K562 (cell line): ENCODE data around the gene ESR2. TPM values are rescaled to one million over a fixed set of nuclear protein-coding genes. Genes with fewer than 3 reads are reported as not detected.

Experiments
- ATAC-seq: fragments of 200-7000 bp; cut with Tn5 transposase; 3 replicates; pipeline ENCODE4 v1.9.1; 2020; ENCODE audit warnings: moderate library complexity
- BruUV-seq: library from RNA; stranded (reverse); fragments of 400-500 nt; replicated peaks from 2 replicates; lab custom pipeline; 2021; lab: Mats Ljungman, UMichigan
- CTCF ChIA-PET: fragments of 300-600 bp; formaldehyde crosslinking; extraction: SDS; loops from one replicate; lab custom pipeline; 2021; ENCODE audit warnings: low intra/inter-chr PET ratio; lab: Yijun Ruan, JAX
- POLR2A ChIA-PET: fragments of 300-600, 350-650 bp; sonication (Branson Sonifier 250); formaldehyde crosslinking; extraction: SDS; loops from one replicate; lab custom pipeline; 2021; ENCODE audit warnings: antibody characterized with exemption, inconsistent platforms; lab: Yijun Ruan, JAX
- DNase-seq, 4 experiments: peaks; one replicate each; pipeline versions ENCODE4 v3.0.0 to v3.0.0-alpha.2; 2011 to 2018; ENCODE audit warnings: low spot score in 3 of 4, mixed read lengths in 3 of 4; ENCODE audit errors: extremely low read depth in 1 of 4
- FAIRE-seq: peaks from 2 replicates; lab custom pipeline; 2011; peaks lifted over from hg19 to GRCh38; lab: Jason Lieb, UNC
- H2AFZ ChIP-seq: 2 replicates; pipeline ENCODE4 v1.6.0; 2011; ENCODE audit warnings: low read depth, low read length, control low read depth, inconsistent platforms
- H3K27ac ChIP-seq: fragments of 200-600 bp; 3 replicates; pipeline ENCODE4 v1.8.0; 2011; ENCODE audit warnings: low read depth, mild to moderate bottlenecking, control low read depth, inconsistent platforms, low read length, moderate library complexity, mixed read lengths; ENCODE audit errors: extremely low read depth
- H3K27me3 ChIP-seq, 2 experiments: fragments of 300-600 bp in 1 of 2; 2 replicates in 1 of 2; 3 replicates in 1 of 2; pipeline versions ENCODE4 v1.6.0 to v1.8.0; 2011; ENCODE audit warnings: inconsistent platforms in 2 of 2, low read length in 2 of 2, mild to moderate bottlenecking in 1 of 2, mixed read lengths in 1 of 2, moderate library complexity in 1 of 2; ENCODE audit not compliant: control insufficient read depth in 2 of 2, insufficient read depth in 2 of 2
- H3K36me3 ChIP-seq: fragments of 300-600 bp; 3 replicates; pipeline ENCODE4 v1.8.0; 2011; ENCODE audit warnings: mild to moderate bottlenecking, low read length, inconsistent platforms; ENCODE audit not compliant: control insufficient read depth, insufficient read depth
- H3K4me1 ChIP-seq, 2 experiments: fragments of 200-600 bp in 1 of 2; replicated peaks in 1 of 2; 2 replicates in 1 of 2; 3 replicates in 1 of 2; pipeline versions ENCODE4 v1.5.1 to v1.8.0; 2011; ENCODE audit warnings: inconsistent platforms in 2 of 2, low read length in 2 of 2, mild to moderate bottlenecking in 1 of 2, mixed read lengths in 1 of 2, moderate library complexity in 1 of 2; ENCODE audit not compliant: control insufficient read depth in 2 of 2, insufficient read depth in 2 of 2
- H3K4me2 ChIP-seq: 2 replicates; pipeline ENCODE4 v1.6.1; 2011; ENCODE audit warnings: low read length, control low read depth, inconsistent platforms, mixed read lengths; ENCODE audit not compliant: insufficient read depth
- H3K4me3 ChIP-seq: fragments of 200-600 bp; sonication (generic), shearing (Covaris generic); 2 replicates; pipeline ENCODE4 v1.5.1; 2016; ENCODE audit warnings: control low read depth, inconsistent platforms
- H3K79me2 ChIP-seq: fragments of 200-600 bp; 3 replicates; pipeline ENCODE4 v1.8.0; 2011; ENCODE audit warnings: low read length, inconsistent platforms; ENCODE audit not compliant: control insufficient read depth, insufficient read depth
- H3K9ac ChIP-seq, 2 experiments: 2 replicates each; pipeline versions ENCODE4 v1.6.0 to v1.6.1; 2011; ENCODE audit warnings: low read depth in 2 of 2, low read length in 2 of 2, control low read depth in 1 of 2, inconsistent platforms in 1 of 2, mild to moderate bottlenecking in 1 of 2, mixed read lengths in 1 of 2; ENCODE audit not compliant: insufficient read depth in 1 of 2
- H3K9me1 ChIP-seq: one replicate; pipeline ENCODE4 v1.6.0; 2011; ENCODE audit warnings: inconsistent platforms, mild to moderate bottlenecking, low read length, moderate library complexity; ENCODE audit not compliant: control insufficient read depth, insufficient read depth
- H3K9me3 ChIP-seq: replicated peaks from 2 replicates; pipeline ENCODE4 v1.5.1; 2011; ENCODE audit warnings: low read depth, low read length, inconsistent platforms; ENCODE audit not compliant: control insufficient read depth, insufficient read depth
- H4K20me1 ChIP-seq: replicated peaks from 2 replicates; pipeline ENCODE4 v1.6.1; 2011; ENCODE audit warnings: low read length, inconsistent platforms, mixed read lengths; ENCODE audit not compliant: control insufficient read depth, insufficient read depth
- CEBPB ChIP-seq: fragments of 450-650 bp; IDR thresholded peaks from 2 replicates; pipeline ENCODE4 v1.6.1; 2016; ENCODE audit warnings: missing genetic modification characterization, missing compliant biosample characterization
- CHD1 ChIP-seq: fragments of 200-600 bp; sonication (generic); IDR thresholded peaks from one replicate; pipeline ENCODE4 v1.6.1; 2012; ENCODE audit warnings: mild to moderate bottlenecking, moderate library complexity, low read length, inconsistent platforms
- DLX4 ChIP-seq: fragments of 250-450 bp; sonication (Bioruptor Pico); IDR thresholded peaks from 2 replicates; pipeline ENCODE4 v1.6.1; 2021; ENCODE audit warnings: mild to moderate bottlenecking
- E4F1 ChIP-seq: fragments of 250-450 bp; sonication (Bioruptor Pico); IDR thresholded peaks from 2 replicates; pipeline ENCODE4 v1.5.0; 2021; ENCODE audit warnings: mild to moderate bottlenecking, borderline replicate concordance
- HINFP ChIP-seq: fragments of 450-650 bp; conservative IDR thresholded peaks from 2 replicates; pipeline ENCODE4 v1.6.1; 2016; ENCODE audit warnings: missing genetic modification characterization, low read depth, mild to moderate bottlenecking, control low read depth, missing compliant biosample characterization
- NCOR1 ChIP-seq: fragments of 450-650 bp; IDR thresholded peaks from 2 replicates; pipeline ENCODE4 v1.6.1; 2016; ENCODE audit warnings: mild to moderate bottlenecking, moderate library complexity
- RB1 ChIP-seq: fragments of 450-650 bp; IDR thresholded peaks from 2 replicates; pipeline ENCODE4 v1.6.1; 2017; ENCODE audit warnings: low read depth, mild to moderate bottlenecking
- RCOR1 ChIP-seq, 2 experiments: IDR thresholded peaks; 2 replicates each; pipeline ENCODE4 v1.6.1; 2012; ENCODE audit warnings: low read depth in 2 of 2, low read length in 2 of 2, borderline replicate concordance in 1 of 2, improper control_type of control experiment in 1 of 2
- ZFP91 ChIP-seq: sonication (generic); formaldehyde crosslinking; IDR thresholded peaks from 2 replicates; pipeline ENCODE4 v1.8.0; 2022; ENCODE audit warnings: mild to moderate bottlenecking, missing genetic modification reagents
- ZKSCAN3 ChIP-seq: fragments of 250-450 bp; sonication (Bioruptor Pico); IDR thresholded peaks from 2 replicates; pipeline ENCODE4 v1.4.0; 2020
- ZNF239 ChIP-seq: fragments of 250-450 bp; sonication (Bioruptor Pico); IDR thresholded peaks from 2 replicates; pipeline ENCODE4 v1.4.0; 2020; ENCODE audit warnings: mild to moderate bottlenecking
- ZNF436 ChIP-seq: fragments of 250-450, 450-650 bp; sonication (Bioruptor Pico); formaldehyde crosslinking; IDR thresholded peaks from 2 replicates; pipeline ENCODE4 v1.7.0; 2020; ENCODE audit warnings: mild to moderate bottlenecking
- ZNF518B ChIP-seq: fragments of 250-450 bp; sonication (Bioruptor Pico); IDR thresholded peaks from 2 replicates; pipeline ENCODE4 v1.5.0; 2021; ENCODE audit warnings: mild to moderate bottlenecking, moderate library complexity
- ZNF551 ChIP-seq: fragments of 250-450 bp; sonication (Bioruptor Pico); IDR thresholded peaks from 2 replicates; pipeline ENCODE4 v1.5.0; 2021; ENCODE audit warnings: mild to moderate bottlenecking, moderate library complexity
- WGBS: fragments of 100-300 bp; shearing (Covaris generic); methylation state at CpG from one replicate; pipeline ENCODE4 v1.1.6; 2016; ENCODE audit warnings: low coverage, mixed read lengths; ENCODE audit not compliant: insufficient coverage; ENCODE audit errors: missing lambda C conversion rate; 5-methylcytosine and 5-hydroxymethylcytosine counted together
- in situ Hi-C: fragments of 300-500 bp; cut with MboI; formaldehyde crosslinking; loops from 4 replicates; pipeline ENCODE4 v1.15.0; 2018; ENCODE audit warnings: inconsistent platforms, mixed read lengths
- intact Hi-C: fragments of 100-400 bp; cut with micrococcal nuclease; formaldehyde crosslinking; loops from 2 replicates; pipeline ENCODE4 v1.14.2; 2022
- polyA plus RNA-seq, 8 experiments: library from polyadenylated mRNA; depleted of rRNA in 4 of 8; stranded (reverse) in 5 of 8; unstranded in 3 of 8; fragments of >200 nt; fragmentation: Nextera tagmentation in 2 of 8; fragmentation: Illumina TruSeq in 1 of 8; extraction: Ambion mirVana in 2 of 8; extraction: Trizol in 1 of 8; gene quantifications; 2 replicates each; pipeline versions ENCODE4 v1.2.1 to v1.2.3, GENCODE V29; 2011 to 2014; ENCODE audit warnings: inconsistent platforms in 1 of 8, missing spikeins in 1 of 8
- total RNA-seq, 7 experiments: library from RNA; depleted of rRNA in 6 of 7; stranded (reverse); fragments of >200 nt in 6 of 7; fragmentation: Illumina TruSeq in 2 of 7; extraction: Trizol in 2 of 7; gene quantifications; 2 replicates each; pipeline versions ENCODE4 v1.2.1 to v1.2.3, GENCODE V29; 2011 to 2021; ENCODE audit warnings: low replicate concordance in 1 of 7

The ESR2 gene
- total and polyA plus RNA-seq, 9 of the 15 experiments (the other 6 are each of a cell fraction or from before 2014, with no cell fraction given): 0.07 to 3.8 (median 2.0) TPM

- Histone ChIP-seq H3K4me3 (no peak overlapping the region), H3K36me3 (no peaks in the 10 kb centered on the region), H2AFZ (no peak overlapping the region), H3K4me2 (no peak overlapping the region), H3K79me2 (no peaks in the 10 kb centered on the region), H3K27me3 (no peaks in the 10 kb centered on the region), H3K4me1 (peaks cover 0 to 16% of the 10 kb centered on the region in 2 experiments; a peak in 4 of 5 replicates), H3K9me1 (no peaks in the 10 kb centered on the region), H3K9ac (no peak overlapping the region), H3K27ac (no peak overlapping the region), H3K9me3 (no peaks in the 10 kb centered on the region), H4K20me1 (no peaks in the 10 kb centered on the region; the same call in 1 of the 2 replicates)
- ChIA-PET POLR2A (no interaction called here), CTCF (no interaction called here)
- 51% methylated on average over 2 of the region's 2 CpGs for WGBS
- in situ Hi-C loops (no loop called here), intact Hi-C loops (no loop called here)
- no TSS peak for BruUV-seq
- FAIRE-seq: no peak
- no peak for ATAC-seq
- DNase-seq: no peak
- no peak for TF ChIP-seq ZNF436 (CRISPR knock-in tag)
- TF ChIP-seq RCOR1 (IDR thresholded peaks at IDR 0.05; ENCODE audit: borderline replicate concordance in 1 of 2, low read depth in 2 of 2, low read length in 2 of 2): no peak
- no peak for TF ChIP-seq CEBPB (tag)
- no peak for TF ChIP-seq ZNF239
- no peak for TF ChIP-seq DLX4 (CRISPR knock-in tag)
- TF ChIP-seq ZNF551 (CRISPR knock-in tag): no peak
- TF ChIP-seq ZFP91: no peak
- no peak for TF ChIP-seq HINFP (tag)
- no peak for TF ChIP-seq E4F1 (CRISPR knock-in tag)
- no peak for TF ChIP-seq NCOR1
- no peak for TF ChIP-seq CHD1
- TF ChIP-seq RB1: no peak
- no peak for TF ChIP-seq ZNF518B
- TF ChIP-seq ZKSCAN3: no peak
These were observed 12.4 kb downstream of the ESR2 start for GRCh38 chr14:64281805-64282204.
